ENCODE data around the gene C16orf90.

GRCh38 chr16:3479654-3480216 lies 15.6 kb downstream of the C16orf90 start:
- TF ChIP-seq, protein P1, sequence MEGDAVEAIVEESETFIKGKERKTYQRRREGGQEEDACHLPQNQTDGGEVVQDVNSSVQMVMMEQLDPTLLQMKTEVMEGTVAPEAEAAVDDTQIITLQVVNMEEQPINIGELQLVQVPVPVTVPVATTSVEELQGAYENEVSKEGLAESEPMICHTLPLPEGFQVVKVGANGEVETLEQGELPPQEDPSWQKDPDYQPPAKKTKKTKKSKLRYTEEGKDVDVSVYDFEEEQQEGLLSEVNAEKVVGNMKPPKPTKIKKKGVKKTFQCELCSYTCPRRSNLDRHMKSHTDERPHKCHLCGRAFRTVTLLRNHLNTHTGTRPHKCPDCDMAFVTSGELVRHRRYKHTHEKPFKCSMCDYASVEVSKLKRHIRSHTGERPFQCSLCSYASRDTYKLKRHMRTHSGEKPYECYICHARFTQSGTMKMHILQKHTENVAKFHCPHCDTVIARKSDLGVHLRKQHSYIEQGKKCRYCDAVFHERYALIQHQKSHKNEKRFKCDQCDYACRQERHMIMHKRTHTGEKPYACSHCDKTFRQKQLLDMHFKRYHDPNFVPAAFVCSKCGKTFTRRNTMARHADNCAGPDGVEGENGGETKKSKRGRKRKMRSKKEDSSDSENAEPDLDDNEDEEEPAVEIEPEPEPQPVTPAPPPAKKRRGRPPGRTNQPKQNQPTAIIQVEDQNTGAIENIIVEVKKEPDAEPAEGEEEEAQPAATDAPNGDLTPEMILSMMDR (IDR thresholded peaks at IDR 0.05): no peak
- TF ChIP-seq POLR2A (IDR thresholded peaks at IDR 0.05): no peak
